Right lobe of liver (tissue), 6 donors: ENCODE data around the gene PES1. TPM values are rescaled to one million over a fixed set of nuclear protein-coding genes. Genes with fewer than 3 reads are reported as not detected.

Experiments used
- ATAC-seq, 4 donors: fragments of 200-7000 bp; cut with Tn5 transposase; one replicate each; pipeline ENCODE4 v1.9.1; 2020; ENCODE audit warnings: mild to moderate bottlenecking in 4 of 4, moderate library complexity in 4 of 4
- DNase-seq, 3 donors: peaks; one replicate each; pipeline ENCODE4 v3.0.0-alpha.2; 2020
- H3K27ac ChIP-seq, 3 donors: fragments of 200-600 bp; one replicate each; pipeline ENCODE4 v1.8.0; 2022
- H3K27me3 ChIP-seq, 2 donors: fragments of 200-600 bp; one replicate each; pipeline ENCODE4 v1.8.0; 2022
- H3K36me3 ChIP-seq, 4 donors: fragments of 200-600 bp; sonication (generic) in 1 of 4; one replicate each; pipeline versions ENCODE4 v1.5.1 to v1.8.0; 2017 to 2022; ENCODE audit warnings: control low read depth in 1 of 4
- H3K4me1 ChIP-seq, 4 donors: fragments of 200-600 bp; sonication (generic) in 1 of 4; one replicate each; pipeline versions ENCODE4 v1.5.1 to v1.8.0; 2017 to 2022; ENCODE audit warnings: control low read depth in 1 of 4
- H3K4me3 ChIP-seq, 3 donors: fragments of 200-600 bp; one replicate each; pipeline ENCODE4 v1.8.0; 2022
- H3K9me3 ChIP-seq, 4 donors: fragments of 200-600 bp; sonication (generic) in 1 of 4; one replicate each; pipeline versions ENCODE4 v1.5.1 to v1.8.0; 2017 to 2022; ENCODE audit warnings: control low read depth in 1 of 4
- POLR2A ChIP-seq: fragments of 450-650 bp; IDR thresholded peaks from one replicate; pipeline ENCODE4 v1.6.1; 2017; ENCODE audit warnings: antibody characterized with exemption, mild to moderate bottlenecking
- WGBS: methylation state at CpG from one replicate; pipeline ENCODE4 v1.1.6; 2018; ENCODE audit warnings: low coverage, low lambda C conversion rate; ENCODE audit not compliant: insufficient coverage; ENCODE audit errors: missing lambda C conversion rate; 5-methylcytosine and 5-hydroxymethylcytosine counted together
- intact Hi-C, 2 donors: fragments of 100-400 bp; cut with DNase I; formaldehyde crosslinking; loops; one replicate each; pipeline versions ENCODE4 v1.11.2 to v1.14.1; 2022
- total RNA-seq, 6 experiments: library from RNA; depleted of rRNA in 2 of 6; stranded (reverse); fragments of >200 nt in 2 of 6; fragmentation: NEBNext Ultra II Directional in 3 of 6; extraction: Animal tissue kit (Norgen Biotek cat#: 25700) in 3 of 6; gene quantifications; one replicate each; pipeline versions ENCODE4 v1.1.0 to v1.2.4, GENCODE V29; 2016 to 2023
- TF ChIP-seq, protein P1 (sequence below), 4 donors: fragments of 200-600 bp in 3 of 4; fragments of 450-650 bp in 1 of 4; IDR thresholded peaks; one replicate each; pipeline versions ENCODE4 v1.5.1 to v1.8.0; 2016 to 2022; ENCODE audit warnings: antibody characterized with exemption in 4 of 4, mild to moderate bottlenecking in 2 of 4
- donor health status: DM: no; HTN: yes; CAD: no.
- donor health status: DM: no; HTN: no; CAD: no.
- donor health status: DM: no; HTN: no; CAD: no.
- donor health status: DM: no; HTN: yes; CAD: no.
- donor health status: DM: no; HTN: yes; CAD: no.

Gene PES1
- total RNA-seq, 6 experiments from 2014 or later = 21.9 to 35.7 (median 31.4) TPM

DNA sequence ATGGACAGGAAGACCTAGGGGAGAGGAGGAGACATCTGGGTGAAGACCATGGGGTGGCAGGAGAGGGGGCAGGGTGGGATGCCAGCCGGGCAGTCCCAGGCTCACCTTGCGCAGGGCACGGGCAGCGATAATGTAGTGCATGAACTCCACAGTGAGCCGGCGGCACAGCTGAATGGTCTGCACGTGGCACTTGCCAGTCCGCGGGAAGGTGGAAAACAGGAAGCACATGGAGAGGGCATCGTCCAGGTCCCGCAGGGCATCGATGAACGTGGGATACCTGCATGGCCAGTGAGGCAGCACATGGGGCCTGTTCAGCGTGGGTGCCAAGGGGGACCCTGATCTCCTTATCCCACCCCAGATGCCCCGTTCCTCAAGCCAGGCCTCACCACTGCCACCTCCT is 7.3 kb downstream of the PES1 start:
- Histone ChIP-seq H3K27ac (no peak overlapping the region), H3K27me3 (no peaks in the 10 kb centered on the region), H3K4me3 (no peak overlapping the region), H3K4me1 (no peaks in the 10 kb centered on the region), H3K36me3 (peaks cover 0 to 91% (median 55%) of the 10 kb centered on the region in 4 donors), H3K9me3 (no peaks in the 10 kb centered on the region)
- 80% methylated on average over 8 of the region's 15 CpGs for WGBS
- TF ChIP-seq POLR2A = no peak
- intact Hi-C loops = no loop called here
- no peak for ATAC-seq
- no peak for DNase-seq

DNA sequence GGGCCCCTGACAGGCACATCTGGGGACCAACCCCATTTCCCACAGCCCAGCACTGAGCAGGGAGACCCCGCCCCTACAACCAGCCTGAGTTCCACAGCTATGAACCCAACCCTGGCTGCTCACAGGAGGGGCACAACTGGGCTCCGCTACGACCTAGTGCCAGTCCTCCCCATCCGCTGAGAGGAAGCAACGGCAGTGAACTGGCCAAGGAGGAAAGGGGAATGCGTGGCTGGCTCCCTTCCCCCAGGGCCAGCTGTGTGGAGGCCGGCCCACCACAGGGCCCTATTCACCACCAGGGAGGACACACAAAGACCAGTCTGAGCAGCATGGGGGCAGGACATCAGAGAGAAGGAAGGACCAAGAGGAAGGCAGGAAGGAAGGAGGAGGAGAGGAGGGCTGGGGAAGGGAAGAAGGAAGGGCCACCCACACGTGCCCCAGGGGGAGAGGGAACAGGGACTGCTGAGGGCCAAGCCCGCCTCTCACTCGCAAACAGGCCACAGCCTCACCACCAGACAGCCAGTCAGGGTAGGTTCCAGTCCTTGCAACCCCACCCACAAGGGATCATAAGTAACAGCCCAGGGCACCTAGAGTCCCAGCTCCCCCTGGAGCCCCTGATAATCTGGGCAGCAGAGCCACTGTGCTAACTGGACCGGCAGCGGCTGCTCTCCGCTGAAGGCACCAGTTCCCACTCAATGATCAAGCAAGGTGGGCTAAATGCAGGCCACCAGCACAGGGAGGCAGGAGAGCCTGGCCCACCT is 8.7 kb downstream of the PES1 start:
- intact Hi-C loops = no loop called here
- ATAC-seq = peak in 1 of 4 donors; percentile 6

DNA sequence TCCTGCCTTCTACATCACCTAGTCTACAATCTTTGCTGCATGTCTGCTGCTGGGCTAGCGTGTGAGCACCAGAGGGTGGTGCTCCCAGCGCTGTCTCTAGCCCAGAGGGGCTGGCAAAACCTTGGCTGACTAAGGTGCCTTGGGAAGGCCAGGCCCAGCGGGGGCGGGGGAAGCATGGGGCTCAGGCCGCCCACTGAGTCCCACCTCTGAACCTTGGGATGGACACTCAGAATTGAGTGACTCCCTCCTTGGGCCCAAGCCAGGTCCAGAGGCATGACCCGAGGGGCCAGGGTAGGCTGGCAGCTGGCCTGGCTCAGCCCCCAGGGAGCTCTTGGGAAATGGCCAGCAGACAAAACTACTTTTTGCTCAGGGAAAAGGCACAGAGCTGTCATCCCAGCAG is 9.7 kb downstream of the PES1 start:
- H3K27me3 ChIP-seq = no peaks in the 10 kb centered on the region
- H3K27ac ChIP-seq = no peak overlapping the region
- no peaks in the 10 kb centered on the region for H3K9me3 ChIP-seq
- DNase-seq (no peak), ATAC-seq (no peak)
- peaks cover 0 to 94% (median 47%) of the 10 kb centered on the region in 4 donors for H3K36me3 ChIP-seq
- no peaks in the 10 kb centered on the region for H3K4me1 ChIP-seq
- H3K4me3 ChIP-seq = no peak overlapping the region
- no peak for TF ChIP-seq POLR2A
- TF ChIP-seq, protein P1, sequence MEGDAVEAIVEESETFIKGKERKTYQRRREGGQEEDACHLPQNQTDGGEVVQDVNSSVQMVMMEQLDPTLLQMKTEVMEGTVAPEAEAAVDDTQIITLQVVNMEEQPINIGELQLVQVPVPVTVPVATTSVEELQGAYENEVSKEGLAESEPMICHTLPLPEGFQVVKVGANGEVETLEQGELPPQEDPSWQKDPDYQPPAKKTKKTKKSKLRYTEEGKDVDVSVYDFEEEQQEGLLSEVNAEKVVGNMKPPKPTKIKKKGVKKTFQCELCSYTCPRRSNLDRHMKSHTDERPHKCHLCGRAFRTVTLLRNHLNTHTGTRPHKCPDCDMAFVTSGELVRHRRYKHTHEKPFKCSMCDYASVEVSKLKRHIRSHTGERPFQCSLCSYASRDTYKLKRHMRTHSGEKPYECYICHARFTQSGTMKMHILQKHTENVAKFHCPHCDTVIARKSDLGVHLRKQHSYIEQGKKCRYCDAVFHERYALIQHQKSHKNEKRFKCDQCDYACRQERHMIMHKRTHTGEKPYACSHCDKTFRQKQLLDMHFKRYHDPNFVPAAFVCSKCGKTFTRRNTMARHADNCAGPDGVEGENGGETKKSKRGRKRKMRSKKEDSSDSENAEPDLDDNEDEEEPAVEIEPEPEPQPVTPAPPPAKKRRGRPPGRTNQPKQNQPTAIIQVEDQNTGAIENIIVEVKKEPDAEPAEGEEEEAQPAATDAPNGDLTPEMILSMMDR (IDR thresholded peaks at IDR 0.05) = no peak
- intact Hi-C loops = no loop called here
- WGBS = no CpG with 5 or more reads among the region's 6 CpGs

More for the DNA sequence above, 8.7 kb downstream of the PES1 start:
- Histone ChIP-seq H3K4me1 (no peaks in the 10 kb centered on the region), H3K27ac (no peak overlapping the region), H3K9me3 (no peaks in the 10 kb centered on the region), H3K27me3 (no peaks in the 10 kb centered on the region), H3K36me3 (peaks cover 0 to 94% (median 55%) of the 10 kb centered on the region in 4 donors), H3K4me3 (no peak overlapping the region)
- TF ChIP-seq, protein P1 (IDR thresholded peaks at IDR 0.05) = no peak
- no peak for TF ChIP-seq POLR2A
- no peak for DNase-seq
- 68% methylated on average over 4 of the region's 13 CpGs for WGBS

DNA sequence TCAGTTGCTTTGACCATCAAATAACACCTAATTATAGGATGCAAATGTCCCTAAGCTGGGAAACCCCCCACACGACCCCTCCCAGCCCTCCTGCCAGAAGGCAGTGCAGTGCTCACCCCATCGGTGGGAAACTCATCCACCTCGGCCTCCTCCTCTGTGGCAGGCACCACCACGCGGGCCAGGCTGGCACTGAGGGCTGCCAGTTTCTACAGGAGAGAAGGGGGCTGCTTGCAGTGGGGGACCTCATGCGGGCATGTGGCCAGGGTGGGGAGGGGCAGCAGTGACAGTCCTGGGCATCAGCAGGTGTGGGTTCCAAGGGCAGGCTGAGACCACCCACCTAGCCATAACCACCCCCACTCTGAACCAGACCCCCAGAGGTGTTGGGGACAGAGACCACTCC is 10.8 kb downstream of the PES1 start:
- DNase-seq = no peak
- Histone ChIP-seq H3K36me3 (peaks cover 0 to 94% (median 37%) of the 10 kb centered on the region in 4 donors), H3K27me3 (no peaks in the 10 kb centered on the region), H3K4me1 (no peaks in the 10 kb centered on the region), H3K27ac (no peak overlapping the region), H3K9me3 (no peaks in the 10 kb centered on the region), H3K4me3 (no peak overlapping the region)
- TF ChIP-seq, protein P1 (IDR thresholded peaks at IDR 0.05) = no peak
- no peak for TF ChIP-seq POLR2A
- 29% methylated on average over 1 of the region's 6 CpGs for WGBS
- ATAC-seq = no peak
- intact Hi-C loops = no loop called here

DNA sequence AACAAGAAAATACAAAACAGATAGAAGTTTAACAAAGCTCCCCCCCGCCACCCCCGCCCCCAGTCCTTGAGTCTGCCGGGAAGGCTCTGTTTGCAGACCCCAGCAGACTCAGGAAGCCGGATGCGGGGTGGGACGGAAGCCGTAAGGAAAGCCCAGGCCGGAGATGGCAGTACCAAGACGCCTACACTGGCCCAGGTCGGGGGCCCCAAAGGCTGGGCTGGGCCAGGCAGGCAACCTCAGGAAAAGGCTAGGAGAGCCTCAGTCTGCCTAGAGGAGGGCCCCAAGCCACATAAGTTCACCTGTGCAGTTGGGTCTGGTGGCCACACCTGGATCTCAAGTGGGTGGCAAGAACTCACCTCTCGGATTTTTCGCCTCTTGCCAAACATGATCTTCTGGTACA is 13.2 kb downstream of the PES1 start:
- intact Hi-C loops = no loop called here
- no peak for ATAC-seq
- TF ChIP-seq, protein P1 (IDR thresholded peaks at IDR 0.05) = no peak
- TF ChIP-seq POLR2A = no peak
- Histone ChIP-seq H3K4me3 (no peak overlapping the region), H3K27ac (no peak overlapping the region), H3K36me3 (peaks cover 0 to 72% (median 24%) of the 10 kb centered on the region in 4 donors), H3K4me1 (peaks cover 0 to 8% (median 3%) of the 10 kb centered on the region in 4 donors), H3K9me3 (no peaks in the 10 kb centered on the region), H3K27me3 (no peaks in the 10 kb centered on the region)
- WGBS = no CpG with 5 or more reads among the region's 12 CpGs
- no peak for DNase-seq
